ENCODE measurements around the gene AMPD3.

DNA sequence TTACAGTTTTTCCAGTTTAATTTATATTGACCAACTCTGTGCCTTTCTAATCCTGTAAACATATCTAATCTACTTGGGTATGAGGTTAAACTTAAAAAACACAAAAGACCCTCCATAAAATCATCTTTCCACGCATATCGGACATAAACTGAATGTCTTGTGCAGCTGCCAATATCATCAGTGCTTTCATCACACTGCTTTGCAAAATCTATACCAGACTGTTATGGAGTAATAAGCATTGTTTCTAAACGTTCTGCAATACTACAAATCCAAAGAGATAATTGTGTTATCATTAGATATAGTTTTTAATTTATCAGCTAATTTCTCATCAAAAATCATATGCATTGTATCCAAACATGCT, 36.1 kb upstream of the AMPD3 start:
- TF ChIP-seq, protein P1, sequence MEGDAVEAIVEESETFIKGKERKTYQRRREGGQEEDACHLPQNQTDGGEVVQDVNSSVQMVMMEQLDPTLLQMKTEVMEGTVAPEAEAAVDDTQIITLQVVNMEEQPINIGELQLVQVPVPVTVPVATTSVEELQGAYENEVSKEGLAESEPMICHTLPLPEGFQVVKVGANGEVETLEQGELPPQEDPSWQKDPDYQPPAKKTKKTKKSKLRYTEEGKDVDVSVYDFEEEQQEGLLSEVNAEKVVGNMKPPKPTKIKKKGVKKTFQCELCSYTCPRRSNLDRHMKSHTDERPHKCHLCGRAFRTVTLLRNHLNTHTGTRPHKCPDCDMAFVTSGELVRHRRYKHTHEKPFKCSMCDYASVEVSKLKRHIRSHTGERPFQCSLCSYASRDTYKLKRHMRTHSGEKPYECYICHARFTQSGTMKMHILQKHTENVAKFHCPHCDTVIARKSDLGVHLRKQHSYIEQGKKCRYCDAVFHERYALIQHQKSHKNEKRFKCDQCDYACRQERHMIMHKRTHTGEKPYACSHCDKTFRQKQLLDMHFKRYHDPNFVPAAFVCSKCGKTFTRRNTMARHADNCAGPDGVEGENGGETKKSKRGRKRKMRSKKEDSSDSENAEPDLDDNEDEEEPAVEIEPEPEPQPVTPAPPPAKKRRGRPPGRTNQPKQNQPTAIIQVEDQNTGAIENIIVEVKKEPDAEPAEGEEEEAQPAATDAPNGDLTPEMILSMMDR (conservative IDR thresholded peaks at IDR 0.05; ENCODE audit: low read depth, low read length) = no peak
- TF ChIP-seq EZH2 (IDR thresholded peaks at IDR 0.05; ENCODE audit: borderline replicate concordance, low read depth, low read length, poor library complexity, severe bottlenecking) = no peak
